Endothelial cell of umbilical vein (primary cell): ENCODE data around the gene LHPP. TPM values are rescaled to one million over a fixed set of nuclear protein-coding genes. Genes with fewer than 3 reads are reported as not detected.

ENCODE experiments used
- BruUV-seq: library from RNA; stranded (reverse); fragments of 400-500 nt; replicated peaks from 2 replicates; lab custom pipeline; 2021; lab: Mats Ljungman, UMichigan
- CTCF ChIA-PET: fragments of 300-600, 350-600 bp; sonication (Branson Sonifier 250); formaldehyde crosslinking; loops from one replicate; lab custom pipeline; 2021; ENCODE audit warnings: antibody characterized with exemption, inconsistent platforms; lab: Charles Lee
- POLR2A ChIA-PET: fragments of 300-600, 350-600 bp; sonication (Branson Sonifier 250); formaldehyde crosslinking; loops from one replicate; lab custom pipeline; 2021; ENCODE audit warnings: antibody characterized with exemption, inconsistent platforms; lab: Charles Lee
- DNase-seq: peaks from one replicate; pipeline ENCODE4 v3.0.0-alpha.2; 2011; ENCODE audit warnings: low read depth, low spot score
- FAIRE-seq: peaks from 2 replicates; lab custom pipeline; 2011; peaks lifted over from hg19 to GRCh38; lab: Jason Lieb, UNC
- H2AFZ ChIP-seq: 2 replicates; pipeline ENCODE4 v1.6.0; 2012; ENCODE audit warnings: low read depth, low read length, control low read depth, inconsistent platforms
- H3K27ac ChIP-seq: 2 replicates; pipeline ENCODE4 v1.5.1; 2011; ENCODE audit warnings: low read depth, mild to moderate bottlenecking, control low read depth, low read length, moderate library complexity; ENCODE audit not compliant: insufficient read depth
- H3K27me3 ChIP-seq, 2 experiments: 2 replicates each; pipeline versions ENCODE4 v1.6.0 to v1.6.1; 2011; ENCODE audit warnings: low read length in 2 of 2, mixed read lengths in 1 of 2; ENCODE audit not compliant: control insufficient read depth in 2 of 2, insufficient read depth in 2 of 2
- H3K36me3 ChIP-seq, 2 experiments: 2 replicates in 1 of 2; 3 replicates in 1 of 2; pipeline ENCODE4 v1.5.1; 2011; ENCODE audit warnings: low read length in 2 of 2, mild to moderate bottlenecking in 1 of 2, moderate library complexity in 1 of 2; ENCODE audit not compliant: control insufficient read depth in 2 of 2, insufficient read depth in 2 of 2; ENCODE audit errors: extremely low read depth in 1 of 2
- H3K4me1 ChIP-seq: 3 replicates; pipeline ENCODE4 v1.5.1; 2011; ENCODE audit warnings: mild to moderate bottlenecking, low read length; ENCODE audit not compliant: control insufficient read depth, insufficient read depth; ENCODE audit errors: extremely low read depth
- H3K4me2 ChIP-seq: 2 replicates; pipeline ENCODE4 v1.6.1; 2011; ENCODE audit warnings: low read length, control low read depth, mixed read lengths; ENCODE audit not compliant: insufficient read depth
- H3K4me3 ChIP-seq, 3 experiments: fragments of 200-600 bp in 1 of 3; sonication (generic), shearing (Covaris generic) in 1 of 3; replicated peaks in 1 of 3; 2 replicates each; pipeline ENCODE4 v1.5.1; 2011 to 2016; ENCODE audit warnings: control low read depth in 3 of 3, low read length in 3 of 3, mild to moderate bottlenecking in 2 of 3, inconsistent platforms in 1 of 3, low read depth in 1 of 3, moderate library complexity in 1 of 3; ENCODE audit not compliant: insufficient read depth in 1 of 3
- H3K79me2 ChIP-seq: 2 replicates; pipeline ENCODE4 v1.6.0; 2012; ENCODE audit warnings: low read length, inconsistent platforms; ENCODE audit not compliant: control insufficient read depth, insufficient read depth
- H3K9ac ChIP-seq: replicated peaks from 2 replicates; pipeline ENCODE3; 2011; ENCODE audit warnings: low read length, control low read depth; ENCODE audit not compliant: insufficient read depth; ENCODE audit errors: extremely low read depth
- H3K9me1 ChIP-seq: replicated peaks from 3 replicates; pipeline ENCODE4 v1.6.0; 2011; ENCODE audit warnings: mild to moderate bottlenecking, low read length; ENCODE audit not compliant: control insufficient read depth, insufficient read depth; ENCODE audit errors: extremely low read depth
- H3K9me3 ChIP-seq: replicated peaks from 2 replicates; pipeline ENCODE4 v1.5.1; 2012; ENCODE audit warnings: low read length, inconsistent platforms; ENCODE audit not compliant: control insufficient read depth, insufficient read depth
- H4K20me1 ChIP-seq: replicated peaks from 2 replicates; pipeline ENCODE3; 2011; ENCODE audit warnings: mild to moderate bottlenecking, low read length; ENCODE audit not compliant: control insufficient read depth, insufficient read depth; ENCODE audit errors: extremely low read depth
- CTCF ChIP-seq, 2 donors: IDR thresholded peaks; 1 replicate in 1 of 2; 2 replicates in 1 of 2; pipeline ENCODE4 v1.5.1; 2011; ENCODE audit warnings: low read length in 2 of 2, mild to moderate bottlenecking in 2 of 2, moderate library complexity in 2 of 2, control low read depth in 1 of 2, inconsistent platforms in 1 of 2, low read depth in 1 of 2; ENCODE audit not compliant: insufficient read depth in 1 of 2; ENCODE audit errors: extremely low read depth in 1 of 2
- EZH2 ChIP-seq: IDR thresholded peaks from 2 replicates; pipeline ENCODE4 v1.6.1; 2012; ENCODE audit warnings: borderline replicate concordance, low read depth, mild to moderate bottlenecking, moderate library complexity, low read length, inconsistent platforms; ENCODE audit not compliant: severe bottlenecking
- FOS ChIP-seq: IDR thresholded peaks from 2 replicates; pipeline ENCODE4 v1.6.1; 2011; ENCODE audit warnings: mild to moderate bottlenecking, low read length, moderate library complexity, borderline replicate concordance; ENCODE audit not compliant: insufficient read depth
- GATA2 ChIP-seq: IDR thresholded peaks from 2 replicates; pipeline ENCODE4 v1.7.0; 2011; ENCODE audit warnings: low read depth, mild to moderate bottlenecking, moderate library complexity, mixed read lengths, low read length; ENCODE audit not compliant: insufficient read length, insufficient read depth
- JUN ChIP-seq: IDR thresholded peaks from 2 replicates; pipeline ENCODE4 v1.6.1; 2011; ENCODE audit warnings: borderline replicate concordance, low read depth; ENCODE audit not compliant: insufficient read length, insufficient read depth
- MYC ChIP-seq: IDR thresholded peaks from one replicate; pipeline ENCODE4 v1.6.1; 2011; ENCODE audit warnings: mild to moderate bottlenecking, low read depth, low read length
- POLR2A ChIP-seq: IDR thresholded peaks from 2 replicates; pipeline ENCODE4 v1.6.1; 2012; ENCODE audit warnings: low read depth, mild to moderate bottlenecking, control low read depth, low read length
- POLR2AphosphoS5 ChIP-seq: IDR thresholded peaks from 2 replicates; pipeline ENCODE4 v1.6.1; 2012; ENCODE audit warnings: low read depth, mild to moderate bottlenecking, control low read depth, low read length, moderate library complexity; ENCODE audit not compliant: insufficient read depth
- dilution Hi-C: fragments of 300-500 bp; cut with MboI; formaldehyde crosslinking; loops from one replicate; pipeline ENCODE4 v1.15.0; 2019; ENCODE audit warnings: low sequenced_read_pairs; ENCODE audit not compliant: extremely low pct_ligation_motif_present
- intact Hi-C: fragments of 100-400 bp; cut with micrococcal nuclease; formaldehyde crosslinking; loops from one replicate; pipeline ENCODE4 v1.10.0; 2022
- polyA plus RNA-seq, 4 experiments: library from polyadenylated mRNA; depleted of rRNA in 3 of 4; stranded (reverse) in 3 of 4; unstranded in 1 of 4; fragments of >200 nt; gene quantifications; 2 replicates each; pipeline versions ENCODE4 v1.2.1 to v1.2.3, GENCODE V29; 2011 to 2012; ENCODE audit warnings: missing spikeins in 1 of 4
- total RNA-seq: library from RNA; stranded (reverse); gene quantifications from 2 replicates; pipeline ENCODE4 v1.2.3, GENCODE V29; 2021
- TF ChIP-seq, protein P1 (sequence below): IDR thresholded peaks from 2 replicates; pipeline ENCODE4 v1.6.1; 2011; ENCODE audit not compliant: insufficient read depth, insufficient read length

LHPP gene
- total and polyA plus RNA-seq, 2 donors (not counting 3 experiments of a cell fraction or from before 2014, with no cell fraction given): 5.8 to 11.2 TPM

DNA sequence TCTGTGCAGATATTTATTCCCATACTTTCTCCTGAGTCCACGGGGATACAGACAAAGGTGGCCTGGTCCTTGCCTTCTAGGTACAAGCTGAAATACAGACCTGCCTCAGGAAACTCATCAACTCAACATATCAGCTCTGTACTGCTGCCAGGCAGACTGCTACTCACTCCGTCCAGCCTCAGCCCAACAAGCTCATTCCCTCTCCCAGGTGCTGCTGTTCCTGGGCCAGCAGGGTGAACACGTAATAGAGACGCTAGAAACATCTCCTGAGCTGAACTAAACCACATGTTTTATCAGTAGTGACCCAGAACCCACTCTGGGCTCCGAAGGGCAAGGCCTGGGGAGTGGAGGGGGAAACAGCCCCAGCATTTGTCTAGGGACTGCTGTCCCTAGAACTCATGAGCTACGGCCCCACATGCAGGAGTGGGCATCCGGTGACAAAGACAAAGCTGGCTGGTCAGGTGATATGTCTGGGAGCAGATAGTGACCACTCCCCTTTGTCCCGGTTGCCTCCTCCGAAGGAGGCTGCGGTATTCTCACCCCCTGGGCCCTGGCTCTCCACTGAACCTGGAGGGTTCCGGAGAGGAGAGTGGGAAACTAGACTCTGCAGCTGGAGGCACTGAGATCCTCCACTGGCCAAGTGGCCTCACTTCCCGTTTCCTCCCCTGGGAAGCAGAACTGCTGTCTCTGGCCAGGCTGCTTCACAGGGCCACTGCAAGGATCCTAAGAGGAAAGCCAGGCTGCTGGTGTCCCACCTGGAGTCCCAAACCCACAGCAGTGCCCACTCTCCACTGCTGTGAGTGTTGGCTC lies 166.4 kb downstream of the LHPP start:
- dilution Hi-C loops (no loop called here), intact Hi-C loops (no loop called here)
- Histone ChIP-seq H3K4me1 (peaks cover 2% of the 10 kb centered on the region), H3K4me3 (no peak overlapping the region), H2AFZ (no peak overlapping the region), H3K9ac (no peak overlapping the region), H4K20me1 (no peaks in the 10 kb centered on the region), H3K9me3 (no peaks in the 10 kb centered on the region), H3K4me2 (no peak overlapping the region), H3K9me1 (no peaks in the 10 kb centered on the region), H3K27ac (no peak overlapping the region), H3K27me3 (no peaks in the 10 kb centered on the region), H3K79me2 (no peaks in the 10 kb centered on the region), H3K36me3 (no peaks in the 10 kb centered on the region)
- POLR2A ChIA-PET: no interaction called here
- no peak for TF ChIP-seq POLR2AphosphoS5
- TF ChIP-seq JUN: no peak
- no peak for TF ChIP-seq FOS
- TF ChIP-seq, protein P1, sequence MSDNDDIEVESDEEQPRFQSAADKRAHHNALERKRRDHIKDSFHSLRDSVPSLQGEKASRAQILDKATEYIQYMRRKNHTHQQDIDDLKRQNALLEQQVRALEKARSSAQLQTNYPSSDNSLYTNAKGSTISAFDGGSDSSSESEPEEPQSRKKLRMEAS: no peak
- TF ChIP-seq GATA2: no peak
- no peak for TF ChIP-seq MYC
- TF ChIP-seq EZH2: no peak
- TF ChIP-seq POLR2A: no peak
- TF ChIP-seq CTCF (IDR thresholded peaks at IDR 0.05; ENCODE audit: extremely low read depth in 1 of 2, insufficient read depth in 1 of 2, low read depth in 1 of 2, low read length in 2 of 2): no peak
- CTCF ChIA-PET: interaction anchor here (0.8 to 7.7 kb wide), 6 partner anchors 9 to 117 kb away, joined by 3 to 105 read pairs (median 3); no protein-coding TSS in a partner anchor
- FAIRE-seq (no peak), DNase-seq (no peak)
- no TSS peak for BruUV-seq
